ENCODE results near the gene FURIN. TPM values are rescaled to one million over a fixed set of nuclear protein-coding genes. Genes with fewer than 3 reads are reported as not detected.
"Not testable (repeated sequence)": the region's sequence is repeated elsewhere in the genome, so short reads cannot be mapped to it uniquely, and the experiment has no call there.

Gene FURIN
- total and polyA plus RNA-seq, 9 of the 15 experiments (the other 6 are each of a cell fraction or from before 2014, with no cell fraction given): 0.92 to 99.9 (median 34.8) TPM

- 0 out of 2 replicates have a peak, but pooled peaks have one; percentile 31 for TF ChIP-seq CEBPG (CRISPR knock-in tag; IDR thresholded peaks at IDR 0.05)
- TF ChIP-seq CEBPG (tag; conservative IDR thresholded peaks at IDR 0.05 in 1 of 2, IDR thresholded peaks at IDR 0.05 in 1 of 2): peak in 1 of 2 experiments; percentile 52; a peak in 2 of 4 replicates
- TF ChIP-seq SMARCE1 (IDR thresholded peaks at IDR 0.05): peak; percentile 45; the same call in 1 of the 2 replicates
- 0 out of 2 replicates have a peak, but pooled peaks have one; percentile 18 for TF ChIP-seq SMARCA5 (IDR thresholded peaks at IDR 0.05)
- 0 out of 4 replicates have a peak, but pooled peaks of 1 of the 2 experiments have one; percentile 9 for TF ChIP-seq TRIM24 (IDR thresholded peaks at IDR 0.05)
- peak; percentile 25; the same call in 1 of the 2 replicates for TF ChIP-seq MTA2 (IDR thresholded peaks at IDR 0.05; ENCODE audit: low read depth)
- peak; percentile 74; the same call in 1 of the 2 replicates for TF ChIP-seq MAFG (tag; conservative IDR thresholded peaks at IDR 0.05)
- TF ChIP-seq IRF9 (tag; IDR thresholded peaks at IDR 0.05): 0 out of 2 replicates have a peak, but pooled peaks have one; percentile 40
- TF ChIP-seq C11orf30 (IDR thresholded peaks at IDR 0.05; ENCODE audit: low read depth): peak; percentile 78
- TF ChIP-seq UBTF (IDR thresholded peaks at IDR 0.05; ENCODE audit: borderline replicate concordance in 1 of 2, low read depth in 2 of 2, low read length in 2 of 2): peak in 1 of 2 experiments; percentile 38; a peak in 1 of 4 replicates
- TF ChIP-seq HLTF (IDR thresholded peaks at IDR 0.05): 0 out of 2 replicates have a peak, but pooled peaks have one; percentile 15
- 0 out of 2 replicates have a peak, but pooled peaks have one; percentile 19 for TF ChIP-seq ELF4 (CRISPR knock-in tag; IDR thresholded peaks at IDR 0.05)
- TF ChIP-seq NFE2 (IDR thresholded peaks at IDR 0.05; ENCODE audit: low read depth): peak; percentile 87
- 0 out of 2 replicates have a peak, but pooled peaks have one; percentile 26 for TF ChIP-seq JUND (IDR thresholded peaks at IDR 0.05; ENCODE audit: borderline replicate concordance, low read depth, low read length)
- not testable (repeated sequence) for TF ChIP-seq JUND (tag; IDR thresholded peaks at IDR 0.05; ENCODE audit: borderline replicate concordance, low read depth, low read length)
- TF ChIP-seq MAFF (IDR thresholded peaks at IDR 0.05; ENCODE audit: low read length): peak; percentile 64
- TF ChIP-seq CEBPB (tag; IDR thresholded peaks at IDR 0.05): peak; percentile 84
- TF ChIP-seq SOX6 (IDR thresholded peaks at IDR 0.05): peak; percentile 67
These were observed 54.4 kb downstream of the FURIN start (continued) for GRCh38 chr15:90922712-90923322.

All from K562 (cell line).